ENCODE results near the gene LYSET. TPM values are rescaled to one million over a fixed set of nuclear protein-coding genes. Genes with fewer than 3 reads are reported as not detected.

LYSET gene
- polyA plus RNA-seq, 1 of the 3 experiments (the other 2 are of a cell fraction) = 17.7 TPM

DNA sequence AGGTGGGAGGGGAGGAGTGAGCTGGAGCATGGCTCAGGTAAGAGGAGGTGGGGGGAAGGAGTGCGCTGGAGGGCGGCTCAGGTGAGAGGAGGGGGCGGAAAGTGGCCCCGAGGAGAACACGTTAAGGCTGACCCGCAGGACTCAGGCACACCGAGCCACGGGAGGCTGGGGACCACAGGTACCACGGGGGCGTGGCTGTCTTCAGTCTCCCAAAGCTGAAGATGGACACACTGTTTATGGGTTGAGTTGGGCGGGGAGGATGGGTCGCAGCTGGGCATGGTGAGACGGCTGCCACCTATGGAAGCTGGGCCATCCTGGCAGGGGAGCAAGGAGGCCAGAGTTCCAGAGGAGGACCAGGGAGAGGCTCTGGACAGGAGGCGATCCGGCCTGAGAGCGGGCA, 45.4 kb downstream of the LYSET start:
- Histone ChIP-seq H3K36me3 (replicated peaks in 1 of 2; ENCODE audit: control insufficient read depth in 1 of 2, insufficient read depth in 2 of 2, low read length in 1 of 2) (peaks cover 17 to 26% of the 10 kb centered on the region in 2 experiments), H3K9ac (no peak overlapping the region), H3K27ac (ENCODE audit: low read depth in 2 of 2, low read length in 1 of 2) (no peak overlapping the region; a peak in 1 of 4 replicates), H3F3A (replicated peaks; ENCODE audit: insufficient read depth) (no peaks in the 10 kb centered on the region), H3K4me3 (ENCODE audit: low read depth in 2 of 2, low read length in 1 of 2) (peak overlapping the region in 1 of 2 experiments; percentile 57; a peak in 1 of 4 replicates), H3K79me2 (ENCODE audit: insufficient read depth) (no peaks in the 10 kb centered on the region), H4K20me1 (ENCODE audit: insufficient read depth) (no peaks in the 10 kb centered on the region), H3K9me3 (no peaks in the 10 kb centered on the region), H3K4me2 (peak overlapping the region; percentile 90), H3K4me1 (ENCODE audit: control insufficient read depth in 1 of 2, insufficient read depth in 2 of 2, low read depth in 1 of 2, low read length in 1 of 2) (peaks cover 0 to 12% of the 10 kb centered on the region in 2 experiments; a peak in 1 of 4 replicates), H3K9me2 (no peaks in the 10 kb centered on the region), H2AFZ (ENCODE audit: low read depth) (peak overlapping the region; percentile 96; the same call in 1 of the 2 replicates), H3K27me3 (ENCODE audit: insufficient read depth) (no peaks in the 10 kb centered on the region)
- CTCF ChIA-PET = interaction anchor here (1.1 to 2.7 kb wide), 7 partner anchors 9 to 388 kb away, joined by 3 to 12 read pairs (median 5); partner anchors contain the start of genes GON7 and UBR7
- POLR2A ChIA-PET = no interaction called here
- TF ChIP-seq ELF1 (IDR thresholded peaks at IDR 0.05) (no peak), NRF1 (IDR thresholded peaks at IDR 0.05; ENCODE audit: low read depth, low read length) (no peak), POLR2AphosphoS5 (IDR thresholded peaks at IDR 0.05; ENCODE audit: low read depth, low read length) (no peak), FOXM1 (IDR thresholded peaks at IDR 0.05; ENCODE audit: low read depth) (no peak), FOSL2 (IDR thresholded peaks at IDR 0.05; ENCODE audit: borderline replicate concordance, low read depth) (no peak), NFIC (IDR thresholded peaks at IDR 0.05; ENCODE audit: borderline replicate concordance) (no peak), RAD21 (IDR thresholded peaks at IDR 0.05; ENCODE audit: low read length) (no peak), MEF2A (IDR thresholded peaks at IDR 0.05; ENCODE audit: borderline replicate concordance, low read depth) (no peak), RXRA (IDR thresholded peaks at IDR 0.05; ENCODE audit: borderline replicate concordance, low read depth) (no peak), CHD2 (IDR thresholded peaks at IDR 0.05; ENCODE audit: low read length, partially characterized antibody) (no peak), EZH2phosphoT487 (IDR thresholded peaks at IDR 0.05; ENCODE audit: borderline replicate concordance, low read depth) (no peak)
- TF ChIP-seq, protein P1, sequence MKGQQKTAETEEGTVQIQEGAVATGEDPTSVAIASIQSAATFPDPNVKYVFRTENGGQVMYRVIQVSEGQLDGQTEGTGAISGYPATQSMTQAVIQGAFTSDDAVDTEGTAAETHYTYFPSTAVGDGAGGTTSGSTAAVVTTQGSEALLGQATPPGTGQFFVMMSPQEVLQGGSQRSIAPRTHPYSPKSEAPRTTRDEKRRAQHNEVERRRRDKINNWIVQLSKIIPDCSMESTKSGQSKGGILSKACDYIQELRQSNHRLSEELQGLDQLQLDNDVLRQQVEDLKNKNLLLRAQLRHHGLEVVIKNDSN (IDR thresholded peaks at IDR 0.05; ENCODE audit: borderline replicate concordance, low read depth) = no peak
- TF ChIP-seq, protein P2, sequence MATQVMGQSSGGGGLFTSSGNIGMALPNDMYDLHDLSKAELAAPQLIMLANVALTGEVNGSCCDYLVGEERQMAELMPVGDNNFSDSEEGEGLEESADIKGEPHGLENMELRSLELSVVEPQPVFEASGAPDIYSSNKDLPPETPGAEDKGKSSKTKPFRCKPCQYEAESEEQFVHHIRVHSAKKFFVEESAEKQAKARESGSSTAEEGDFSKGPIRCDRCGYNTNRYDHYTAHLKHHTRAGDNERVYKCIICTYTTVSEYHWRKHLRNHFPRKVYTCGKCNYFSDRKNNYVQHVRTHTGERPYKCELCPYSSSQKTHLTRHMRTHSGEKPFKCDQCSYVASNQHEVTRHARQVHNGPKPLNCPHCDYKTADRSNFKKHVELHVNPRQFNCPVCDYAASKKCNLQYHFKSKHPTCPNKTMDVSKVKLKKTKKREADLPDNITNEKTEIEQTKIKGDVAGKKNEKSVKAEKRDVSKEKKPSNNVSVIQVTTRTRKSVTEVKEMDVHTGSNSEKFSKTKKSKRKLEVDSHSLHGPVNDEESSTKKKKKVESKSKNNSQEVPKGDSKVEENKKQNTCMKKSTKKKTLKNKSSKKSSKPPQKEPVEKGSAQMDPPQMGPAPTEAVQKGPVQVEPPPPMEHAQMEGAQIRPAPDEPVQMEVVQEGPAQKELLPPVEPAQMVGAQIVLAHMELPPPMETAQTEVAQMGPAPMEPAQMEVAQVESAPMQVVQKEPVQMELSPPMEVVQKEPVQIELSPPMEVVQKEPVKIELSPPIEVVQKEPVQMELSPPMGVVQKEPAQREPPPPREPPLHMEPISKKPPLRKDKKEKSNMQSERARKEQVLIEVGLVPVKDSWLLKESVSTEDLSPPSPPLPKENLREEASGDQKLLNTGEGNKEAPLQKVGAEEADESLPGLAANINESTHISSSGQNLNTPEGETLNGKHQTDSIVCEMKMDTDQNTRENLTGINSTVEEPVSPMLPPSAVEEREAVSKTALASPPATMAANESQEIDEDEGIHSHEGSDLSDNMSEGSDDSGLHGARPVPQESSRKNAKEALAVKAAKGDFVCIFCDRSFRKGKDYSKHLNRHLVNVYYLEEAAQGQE (IDR thresholded peaks at IDR 0.05; ENCODE audit: low read depth, low read length) = no peak
- TF ChIP-seq, protein P3, sequence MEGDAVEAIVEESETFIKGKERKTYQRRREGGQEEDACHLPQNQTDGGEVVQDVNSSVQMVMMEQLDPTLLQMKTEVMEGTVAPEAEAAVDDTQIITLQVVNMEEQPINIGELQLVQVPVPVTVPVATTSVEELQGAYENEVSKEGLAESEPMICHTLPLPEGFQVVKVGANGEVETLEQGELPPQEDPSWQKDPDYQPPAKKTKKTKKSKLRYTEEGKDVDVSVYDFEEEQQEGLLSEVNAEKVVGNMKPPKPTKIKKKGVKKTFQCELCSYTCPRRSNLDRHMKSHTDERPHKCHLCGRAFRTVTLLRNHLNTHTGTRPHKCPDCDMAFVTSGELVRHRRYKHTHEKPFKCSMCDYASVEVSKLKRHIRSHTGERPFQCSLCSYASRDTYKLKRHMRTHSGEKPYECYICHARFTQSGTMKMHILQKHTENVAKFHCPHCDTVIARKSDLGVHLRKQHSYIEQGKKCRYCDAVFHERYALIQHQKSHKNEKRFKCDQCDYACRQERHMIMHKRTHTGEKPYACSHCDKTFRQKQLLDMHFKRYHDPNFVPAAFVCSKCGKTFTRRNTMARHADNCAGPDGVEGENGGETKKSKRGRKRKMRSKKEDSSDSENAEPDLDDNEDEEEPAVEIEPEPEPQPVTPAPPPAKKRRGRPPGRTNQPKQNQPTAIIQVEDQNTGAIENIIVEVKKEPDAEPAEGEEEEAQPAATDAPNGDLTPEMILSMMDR (IDR thresholded peaks at IDR 0.05) = no peak
- no peak for DNase-seq
- 93% methylated on average over 16 of the region's 16 CpGs for WGBS (ENCODE audit: low lambda C conversion rate)
